GM19328 (cell line): Measurements from ENCODE around the gene FOXC1.

ENCODE experiments used
- ATAC-seq: cut with Tn5 transposase; IDR thresholded peaks from one replicate; pipeline ENCODE4 v1.9.1; 2021; ENCODE audit warnings: mild to moderate bottlenecking, moderate library complexity; ENCODE audit not compliant: unreplicated experiment

The FOXC1 gene

DNA sequence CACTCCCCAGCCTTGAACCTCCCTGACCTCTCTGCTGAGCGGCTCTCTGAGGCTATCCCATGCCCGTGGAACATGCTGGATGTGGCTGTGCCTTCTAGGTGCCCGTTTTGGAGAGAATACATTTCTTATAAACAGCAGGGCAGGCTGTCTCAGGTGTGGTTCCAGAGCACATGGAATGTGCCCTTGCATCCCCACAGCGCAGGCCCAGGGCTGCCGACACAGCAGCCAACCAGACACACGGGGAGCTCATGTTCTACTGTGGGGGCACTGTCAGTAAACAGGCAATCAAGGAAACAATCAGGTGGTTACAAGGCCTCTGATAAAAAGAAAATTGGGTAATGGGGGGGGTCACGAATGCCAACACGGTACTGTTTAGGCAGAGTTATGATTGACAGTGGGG, 30.8 kb downstream of the FOXC1 start:
- no peak for ATAC-seq

- no peak for ATAC-seq
These were observed 31.7 kb downstream of the FOXC1 start for GRCh38 chr6:1641343-1641885.

GRCh38 chr6:1643111-1643510, 33.4 kb downstream of the FOXC1 start:
- no peak for ATAC-seq

GRCh38 chr6:1643830-1644445, 34.2 kb downstream of the FOXC1 start:
- ATAC-seq, result no peak

DNA sequence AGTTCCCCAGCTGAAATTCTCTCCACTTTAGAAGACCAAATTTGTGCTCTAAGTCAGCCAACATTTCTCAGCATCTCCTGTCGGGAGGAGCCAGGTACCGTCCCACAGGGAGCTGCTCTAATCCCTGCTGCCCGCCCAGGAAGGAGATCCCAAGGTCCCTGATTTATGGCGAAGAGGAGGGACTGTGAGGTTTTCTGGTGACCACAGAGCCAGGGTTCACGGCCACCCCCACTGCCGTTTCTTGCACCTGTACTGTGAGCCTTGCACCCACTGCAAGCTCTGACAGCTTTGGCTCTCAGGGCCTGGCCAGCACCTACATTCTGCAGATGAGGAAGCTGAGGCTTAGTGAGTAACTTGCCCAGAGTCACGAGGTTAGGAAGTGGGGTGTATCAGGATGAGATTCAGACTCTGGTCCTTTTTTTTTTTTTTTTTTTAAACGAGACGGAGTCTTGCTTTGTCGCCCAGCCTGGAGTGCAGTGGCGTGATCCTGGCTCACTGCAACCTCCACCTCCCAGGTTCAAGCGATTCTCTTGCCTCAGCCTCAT, 34.9 kb downstream of the FOXC1 start:
- ATAC-seq, result no peak

DNA sequence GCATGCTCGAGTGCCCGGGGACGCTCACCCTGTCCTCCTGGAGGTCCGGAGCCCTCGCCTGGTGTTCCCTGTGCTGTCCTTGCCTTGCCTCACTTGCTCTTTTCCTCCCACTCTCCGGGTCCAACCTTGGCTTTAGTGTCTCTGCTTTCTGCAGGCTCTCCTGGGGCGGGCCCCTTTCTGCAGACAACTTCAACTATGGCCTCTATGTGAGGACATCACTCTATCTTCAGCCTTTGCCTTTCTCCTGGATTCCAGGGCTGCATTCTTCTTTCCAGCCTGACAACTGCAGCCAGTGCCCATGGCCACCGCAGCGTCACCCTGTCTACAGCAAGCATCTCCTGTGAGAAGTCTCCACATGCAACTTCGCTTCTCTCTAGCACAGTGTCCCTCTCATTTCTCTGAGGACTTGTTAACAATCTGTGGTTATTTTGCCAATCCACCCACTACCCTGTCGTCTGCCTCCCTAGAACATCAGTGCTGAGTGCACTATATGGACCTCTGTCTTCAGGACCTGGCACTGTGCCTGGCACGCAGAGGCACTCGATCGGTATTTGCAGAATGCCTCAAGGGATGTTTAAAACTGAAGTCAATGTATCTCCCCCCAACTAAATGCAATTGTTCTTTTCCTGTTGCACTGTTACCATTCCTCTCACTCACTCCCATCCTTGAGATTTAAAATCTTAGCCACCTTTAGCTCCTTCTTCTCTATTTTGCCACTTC, 35.9 kb downstream of the FOXC1 start:
- ATAC-seq, result no peak

DNA sequence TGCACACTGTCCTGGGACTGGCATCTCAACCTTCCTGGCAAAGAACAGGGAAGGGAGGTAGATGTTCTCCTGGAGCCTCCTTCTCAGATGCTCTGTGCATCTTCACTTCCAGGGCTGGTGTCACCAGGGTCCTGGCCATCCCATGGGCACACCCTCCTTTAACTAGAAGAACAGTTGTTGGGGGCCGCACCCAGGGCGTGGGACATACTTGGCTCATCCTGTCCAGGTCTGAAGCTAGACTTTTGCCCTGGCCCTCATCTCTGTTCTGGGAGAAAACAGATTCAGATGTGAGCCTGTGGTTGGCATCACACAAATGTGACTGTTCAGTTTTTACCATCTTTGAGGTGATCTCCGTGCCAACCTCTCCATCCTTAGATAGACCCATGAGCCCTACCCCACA, 41.6 kb downstream of the FOXC1 start:
- no peak for ATAC-seq

GRCh38 chr6:1652842-1653241, 43.1 kb downstream of the FOXC1 start:
- ATAC-seq, result no peak

GRCh38 chr6:1654054-1654453, 44.3 kb downstream of the FOXC1 start:
- ATAC-seq, result no peak

DNA sequence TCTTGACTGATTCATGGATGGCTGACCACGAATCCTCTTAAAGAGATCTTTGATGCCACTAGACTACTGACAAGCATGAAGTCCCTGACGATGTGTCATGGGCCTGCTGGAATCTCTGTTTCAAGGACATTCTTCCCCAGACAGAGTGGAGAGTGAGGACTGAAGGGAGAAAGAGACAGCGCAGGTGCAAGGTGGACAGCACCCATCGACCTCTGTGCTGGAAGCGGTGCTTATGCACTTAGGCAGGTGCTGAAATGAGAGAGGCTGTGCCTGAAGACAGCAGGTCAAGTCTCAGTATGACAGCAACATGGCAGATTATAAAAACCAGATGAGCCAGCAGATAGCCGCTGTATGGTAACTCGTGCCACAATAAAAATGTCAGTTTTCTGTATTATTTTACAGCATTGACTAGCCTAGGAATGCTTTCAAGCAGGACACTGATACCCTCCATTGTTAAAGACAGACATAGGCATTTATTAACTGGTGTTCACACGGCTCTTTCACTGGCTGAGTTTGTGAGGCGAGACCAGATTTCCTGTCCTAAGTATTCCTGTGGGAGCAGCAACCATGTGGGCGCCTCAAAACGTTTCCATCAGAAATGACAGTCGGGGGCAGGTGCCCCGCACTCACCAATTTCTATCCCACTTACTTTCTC, 47.5 kb downstream of the FOXC1 start:
- ATAC-seq, result no peak

DNA sequence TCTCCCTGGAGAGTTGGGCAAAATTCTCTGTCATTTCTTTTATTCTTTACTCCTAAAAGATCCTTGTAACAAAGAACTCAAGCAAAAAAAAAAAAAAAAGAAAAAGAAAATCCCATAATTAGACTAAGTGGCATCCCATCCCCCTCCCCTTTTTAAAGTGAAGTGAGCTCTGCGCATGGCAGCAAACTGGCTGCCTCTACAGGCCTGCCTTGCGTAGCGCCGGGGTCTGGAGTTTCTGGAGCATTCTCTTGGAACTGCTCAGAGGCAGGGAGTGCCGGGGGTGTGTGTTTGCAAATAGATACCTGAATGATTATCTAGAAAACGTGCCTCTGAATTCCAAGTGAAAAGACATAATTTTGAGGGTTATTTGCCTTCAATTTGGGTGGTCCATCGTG, 48.1 kb downstream of the FOXC1 start:
- ATAC-seq, result no peak

- ATAC-seq, result no peak
These were observed 48.7 kb downstream of the FOXC1 start for GRCh38 chr6:1658212-1659005.

DNA sequence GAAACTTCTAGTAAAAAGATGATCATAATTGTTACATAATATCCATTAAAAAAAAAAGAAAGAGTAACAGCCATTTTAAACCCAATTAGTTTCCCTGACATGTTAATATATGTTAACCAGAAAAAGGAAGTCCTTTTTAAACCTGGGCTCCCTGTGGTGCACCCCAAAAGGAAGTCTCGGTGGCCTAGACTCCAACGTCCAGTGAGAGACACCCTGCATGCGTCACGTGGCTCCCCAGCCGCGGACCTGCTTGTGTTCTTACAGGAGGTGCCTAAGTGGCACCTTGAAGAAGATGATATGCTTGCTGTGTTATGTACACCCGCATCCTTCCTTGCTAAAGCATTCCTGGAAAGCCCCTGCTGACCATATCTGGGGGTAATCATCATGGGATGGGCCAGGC, 50.1 kb downstream of the FOXC1 start:
- ATAC-seq, result no peak

DNA sequence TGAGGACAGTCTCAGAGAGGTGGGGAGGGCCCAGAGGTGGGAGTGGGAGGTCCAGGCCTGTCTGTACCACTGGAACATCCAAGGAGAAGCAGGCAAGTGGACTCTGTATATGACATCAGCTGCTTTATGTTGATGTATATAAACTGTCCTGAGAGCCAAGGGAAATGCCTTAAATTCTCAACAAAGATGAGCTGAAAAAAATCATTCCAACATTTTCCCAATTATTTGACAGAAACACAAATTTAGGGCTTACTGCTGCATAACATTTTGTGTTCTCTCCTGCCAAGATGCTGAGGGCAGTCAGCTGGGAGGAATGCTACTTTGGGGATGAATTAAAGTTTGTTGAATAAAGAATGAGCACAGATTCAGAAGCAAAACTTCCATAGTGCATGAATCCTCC, 52.8 kb downstream of the FOXC1 start:
- no peak for ATAC-seq
